ENCODE results near the gene HMGXB4. TPM values are rescaled to one million over a fixed set of nuclear protein-coding genes. Genes with fewer than 3 reads are reported as not detected.

HMGXB4 gene
- total and polyA plus RNA-seq, 2 of the 13 experiments (the other 11 are each of a cell fraction or from before 2014, with no cell fraction given): 13.9 to 16.3 TPM

GRCh38 chr22:35312198-35313059 lies 55.1 kb downstream of the HMGXB4 start (continued):
- no peak for TF ChIP-seq ZNF260 (CRISPR knock-in tag; IDR thresholded peaks at IDR 0.05; ENCODE audit: borderline replicate concordance, low read depth)
- peak; percentile 43 for TF ChIP-seq ZNF292 (CRISPR knock-in tag; IDR thresholded peaks at IDR 0.05; ENCODE audit: borderline replicate concordance, low read depth)
- no peak for TF ChIP-seq CHD2 (IDR thresholded peaks at IDR 0.05; ENCODE audit: low read depth, low read length)
- no peak for TF ChIP-seq BCL3 (CRISPR knock-in tag; IDR thresholded peaks at IDR 0.05)
- no peak for TF ChIP-seq ELK4 (CRISPR knock-in tag; IDR thresholded peaks at IDR 0.05; ENCODE audit: borderline replicate concordance)
- TF ChIP-seq GTF2F1 (IDR thresholded peaks at IDR 0.05; ENCODE audit: low read length): no peak
- no peak; the same call in 1 of the 2 replicates for TF ChIP-seq RCOR2 (CRISPR knock-in tag; IDR thresholded peaks at IDR 0.05)
- TF ChIP-seq BRCA1 (CRISPR knock-in tag; IDR thresholded peaks at IDR 0.05): no peak
- TF ChIP-seq ZNF629 (CRISPR knock-in tag; conservative IDR thresholded peaks at IDR 0.05): no peak
- TF ChIP-seq NR2F6 (IDR thresholded peaks at IDR 0.05): peak; percentile 43; the same call in 1 of the 2 replicates
- peak; percentile 74 for TF ChIP-seq NR2F6 (CRISPR knock-in tag; IDR thresholded peaks at IDR 0.05)
- TF ChIP-seq FOXK2 (IDR thresholded peaks at IDR 0.05): no peak
- no peak for TF ChIP-seq ISX (CRISPR knock-in tag; conservative IDR thresholded peaks at IDR 0.05)
- no peak for TF ChIP-seq ZFAT (CRISPR knock-in tag; conservative IDR thresholded peaks at IDR 0.05)
- TF ChIP-seq ZBTB33 (CRISPR knock-in tag; IDR thresholded peaks at IDR 0.05): no peak
- TF ChIP-seq RNF219 (CRISPR knock-in tag; IDR thresholded peaks at IDR 0.05): no peak
- peak; percentile 65; the same call in 1 of the 2 replicates for TF ChIP-seq PITX1 (CRISPR knock-in tag; IDR thresholded peaks at IDR 0.05)
- TF ChIP-seq GLI4 (CRISPR knock-in tag; IDR thresholded peaks at IDR 0.05; ENCODE audit: borderline replicate concordance): 0 out of 2 replicates have a peak, but pooled peaks have one; percentile 36
- TF ChIP-seq ZFP62 (CRISPR knock-in tag; IDR thresholded peaks at IDR 0.05): no peak
- no peak for TF ChIP-seq HOXA7 (CRISPR knock-in tag; IDR thresholded peaks at IDR 0.05)
- TF ChIP-seq FIP1L1 (IDR thresholded peaks at IDR 0.05; ENCODE audit: borderline replicate concordance, insufficient read depth, low read depth, low read length): no peak
- TF ChIP-seq PHF8 (CRISPR knock-in tag; IDR thresholded peaks at IDR 0.05): no peak
- no peak for TF ChIP-seq ZNF691 (CRISPR knock-in tag; IDR thresholded peaks at IDR 0.05; ENCODE audit: borderline replicate concordance, low read depth)
- peak; percentile 52; the same call in 1 of the 2 replicates for TF ChIP-seq ZNF263 (CRISPR knock-in tag; IDR thresholded peaks at IDR 0.05)

All from HepG2 (cell line).